Suppressor macrophage treated with lipopolysaccharide for 4 hours (primary cell): Measurements from ENCODE around the gene SLCO1B1.

ENCODE experiments used
- DNase-seq: peaks from one replicate; pipeline ENCODE4 v3.0.0-alpha.2; 2020

Gene SLCO1B1

GRCh38 chr12:21221778-21222177, 90.8 kb downstream of the SLCO1B1 start:
- DNase-seq = no peak

GRCh38 chr12:21223930-21224329, 92.9 kb downstream of the SLCO1B1 start:
- DNase-seq = no peak

- DNase-seq = no peak
These were observed 103.4 kb downstream of the SLCO1B1 start for GRCh38 chr12:21234395-21234794.

- DNase-seq = no peak
These were observed 108.9 kb downstream of the SLCO1B1 start for GRCh38 chr12:21239866-21240265.

GRCh38 chr12:21248679-21249078, 117.7 kb downstream of the SLCO1B1 start:
- peak; percentile 1 for DNase-seq

- DNase-seq = no peak
These were observed 121.1 kb downstream of the SLCO1B1 start for GRCh38 chr12:21252070-21252469.

- DNase-seq = no peak
These were observed 126.2 kb downstream of the SLCO1B1 start for GRCh38 chr12:21257172-21257571.

GRCh38 chr12:21264232-21264631, 133.2 kb downstream of the SLCO1B1 start:
- DNase-seq = no peak

GRCh38 chr12:21265932-21266331, 134.9 kb downstream of the SLCO1B1 start:
- DNase-seq = peak; percentile 5

- no peak for DNase-seq
These were observed 145.8 kb downstream of the SLCO1B1 start for GRCh38 chr12:21276826-21277225.
